ENCODE measurements around the gene NRXN3.
A peak's percentile ranks its signal among the peaks of the same experiment; 100 is the strongest.

Gene NRXN3

GRCh38 chr14:78848234-78848820 is 678.2 kb downstream of the NRXN3 start:
- DNase-seq, result peak; percentile 59 to 64

- DNase-seq, result no peak
These were observed 679.8 kb downstream of the NRXN3 start for GRCh38 chr14:78849952-78850351.

- DNase-seq, result no peak
These were observed 681.0 kb downstream of the NRXN3 start for GRCh38 chr14:78851189-78851588.

GRCh38 chr14:78852040-78852439 is 681.9 kb downstream of the NRXN3 start:
- no peak for DNase-seq

- no peak for DNase-seq
These were observed 687.8 kb downstream of the NRXN3 start for GRCh38 chr14:78857974-78858373.

- DNase-seq, result no peak
These were observed 693.0 kb downstream of the NRXN3 start for GRCh38 chr14:78863143-78863542.

- DNase-seq, result no peak
These were observed 702.7 kb downstream of the NRXN3 start for GRCh38 chr14:78872837-78873236.

GRCh38 chr14:78873581-78873980 is 703.4 kb downstream of the NRXN3 start:
- DNase-seq, result no peak

GRCh38 chr14:78875049-78875448 is 704.9 kb downstream of the NRXN3 start:
- no peak for DNase-seq

- DNase-seq, result no peak
These were observed 715.7 kb downstream of the NRXN3 start for GRCh38 chr14:78885884-78886283.

GRCh38 chr14:78897443-78897842 is 727.3 kb downstream of the NRXN3 start:
- DNase-seq, result no peak

- DNase-seq, result peak; percentile 36 to 58
These were observed 731.9 kb downstream of the NRXN3 start for GRCh38 chr14:78902010-78902623.

- peak in 1 of 2 experiments; percentile 31 for DNase-seq
These were observed 733.9 kb downstream of the NRXN3 start for GRCh38 chr14:78904094-78904493.

GRCh38 chr14:78917462-78917861 is 747.3 kb downstream of the NRXN3 start:
- DNase-seq, result no peak

GRCh38 chr14:78921856-78922255 is 751.7 kb downstream of the NRXN3 start:
- DNase-seq, result no peak

GRCh38 chr14:78927261-78927660 is 757.1 kb downstream of the NRXN3 start:
- no peak for DNase-seq

- DNase-seq, result no peak
These were observed 763.0 kb downstream of the NRXN3 start for GRCh38 chr14:78933166-78933565.

GRCh38 chr14:78933948-78934524 is 763.9 kb downstream of the NRXN3 start:
- DNase-seq, result peak; percentile 15 to 33

- no peak for DNase-seq
These were observed 776.8 kb downstream of the NRXN3 start for GRCh38 chr14:78946949-78947348.

- no peak for DNase-seq
These were observed 777.5 kb downstream of the NRXN3 start for GRCh38 chr14:78947681-78948080.

GRCh38 chr14:78950649-78951048 is 780.5 kb downstream of the NRXN3 start:
- DNase-seq, result no peak

- no peak for DNase-seq
These were observed 781.4 kb downstream of the NRXN3 start for GRCh38 chr14:78951602-78952001.

- DNase-seq, result peak; percentile 68 to 71
These were observed 789.6 kb downstream of the NRXN3 start for GRCh38 chr14:78959674-78960264.

GRCh38 chr14:78967111-78967809 is 797.1 kb downstream of the NRXN3 start:
- DNase-seq, result no peak
